Forelimb muscle (tissue), 1 donor: ENCODE results near the gene PAPOLA. TPM values are rescaled to one million over a fixed set of nuclear protein-coding genes. Genes with fewer than 3 reads are reported as not detected.
"Not testable (repeated sequence)": the region's sequence is repeated elsewhere in the genome, so short reads cannot be mapped to it uniquely, and the experiment has no call there.

Source experiments
- DNase-seq: peaks from one replicate; pipeline ENCODE4 v3.0.0-alpha.2; 2013; ENCODE audit warnings: low read depth
- polyA plus RNA-seq: library from polyadenylated mRNA; unstranded; fragments of 120-200 nt; gene quantifications from one replicate; pipeline ENCODE4 v1.2.1, GENCODE V29; 2013; ENCODE audit not compliant: insufficient read length

The PAPOLA gene
- polyA plus RNA-seq, 1 donor: 108 TPM

GRCh38 chr14:96502621-96503305, 581 bp downstream of the PAPOLA start:
- DNase-seq: peak; percentile 9

GRCh38 chr14:96503306-96503679, 1.1 kb downstream of the PAPOLA start:
- no peak for DNase-seq

GRCh38 chr14:96504353-96504752, 2.2 kb downstream of the PAPOLA start:
- DNase-seq: not testable (repeated sequence)

GRCh38 chr14:96507723-96508122, 5.5 kb downstream of the PAPOLA start:
- no peak for DNase-seq

GRCh38 chr14:96508900-96509299, 6.7 kb downstream of the PAPOLA start:
- DNase-seq: no peak

- DNase-seq: no peak
These were observed 7.4 kb downstream of the PAPOLA start for GRCh38 chr14:96509457-96510090.

GRCh38 chr14:96511146-96511545, 9.0 kb downstream of the PAPOLA start:
- no peak for DNase-seq

GRCh38 chr14:96511667-96512066, 9.5 kb downstream of the PAPOLA start:
- no peak for DNase-seq

GRCh38 chr14:96512122-96512521, 9.9 kb downstream of the PAPOLA start:
- DNase-seq: no peak

- DNase-seq: no peak
These were observed 10.6 kb downstream of the PAPOLA start for GRCh38 chr14:96512602-96513397.

- DNase-seq: no peak
These were observed 12.5 kb downstream of the PAPOLA start for GRCh38 chr14:96514694-96515093.

- no peak for DNase-seq
These were observed 13.5 kb downstream of the PAPOLA start for GRCh38 chr14:96515731-96516130.

GRCh38 chr14:96516351-96516750, 14.2 kb downstream of the PAPOLA start:
- DNase-seq: no peak

- DNase-seq: no peak
These were observed 17.8 kb downstream of the PAPOLA start for GRCh38 chr14:96519970-96520369.

GRCh38 chr14:96525452-96525851, 23.3 kb downstream of the PAPOLA start:
- no peak for DNase-seq

GRCh38 chr14:96532632-96533031, 30.4 kb downstream of the PAPOLA start:
- no peak for DNase-seq

- DNase-seq: no peak
These were observed 34.6 kb downstream of the PAPOLA start for GRCh38 chr14:96536807-96537206.

GRCh38 chr14:96538097-96538989, 36.2 kb downstream of the PAPOLA start:
- no peak for DNase-seq

- no peak for DNase-seq
These were observed 36.8 kb downstream of the PAPOLA start for GRCh38 chr14:96538990-96539317.

GRCh38 chr14:96554315-96554910, 52.2 kb downstream of the PAPOLA start:
- no peak for DNase-seq

- no peak for DNase-seq
These were observed 57.4 kb downstream of the PAPOLA start for GRCh38 chr14:96559571-96559970.
